IMR-90 (cell line): Measurements from ENCODE around the gene GABPB1. TPM values are rescaled to one million over a fixed set of nuclear protein-coding genes. Genes with fewer than 3 reads are reported as not detected.

Experiments used
- ATAC-seq: fragments of 200-7000 bp; cut with Tn5 transposase; 2 replicates; pipeline ENCODE4 v1.9.1; 2020; ENCODE audit warnings: low read depth, mild to moderate bottlenecking, moderate library complexity
- Bru-seq: library from RNA; stranded (reverse); fragments of 400-500 nt; gene quantifications from one replicate; lab custom pipeline; 2021; lab: Mats Ljungman, UMichigan
- BruChase-seq, 2 experiments: library from RNA; stranded (reverse); fragments of 400-500 nt; gene quantifications; one replicate each; lab custom pipeline; 2021; lab: Mats Ljungman, UMichigan
- BruUV-seq: library from RNA; stranded (reverse); fragments of 400-500 nt; replicated peaks from 2 replicates; lab custom pipeline; 2021; lab: Mats Ljungman, UMichigan
- CTCF ChIA-PET: fragments of 300-600 bp; formaldehyde crosslinking; extraction: SDS; loops from one replicate; lab custom pipeline; 2021; ENCODE audit warnings: antibody characterized with exemption; lab: Yijun Ruan, JAX
- POLR2A ChIA-PET: fragments of 300-600 bp; sonication (Branson Sonifier 250); formaldehyde crosslinking; loops from one replicate; lab custom pipeline; 2022; ENCODE audit warnings: antibody characterized with exemption; ENCODE audit not compliant: unreplicated experiment; lab: Charles Lee
- DNase-seq: peaks from one replicate; pipeline ENCODE4 v3.0.0; 2013
- H2AFZ ChIP-seq: replicated peaks from 2 replicates; pipeline ENCODE3; 2013; ENCODE audit warnings: low read length, mild to moderate bottlenecking; ENCODE audit not compliant: poor library complexity
- H2AK5ac ChIP-seq: 2 replicates; pipeline ENCODE4 v1.6.1; 2013; ENCODE audit warnings: low read depth, low read length, inconsistent platforms
- H2AK9ac ChIP-seq: replicated peaks from 2 replicates; pipeline ENCODE3; 2013; ENCODE audit warnings: mild to moderate bottlenecking, low read depth, low read length, moderate library complexity; ENCODE audit not compliant: poor library complexity
- H2BK120ac ChIP-seq: 2 replicates; pipeline ENCODE4 v1.6.1; 2013; ENCODE audit warnings: low read depth, low read length, inconsistent platforms
- H2BK15ac ChIP-seq: 3 replicates; pipeline ENCODE4 v1.6.1; 2013; ENCODE audit warnings: low read depth, low read length, inconsistent platforms
- H2BK20ac ChIP-seq: 2 replicates; pipeline ENCODE4 v1.6.1; 2013; ENCODE audit warnings: low read depth, mild to moderate bottlenecking, inconsistent platforms, low read length, moderate library complexity
- H2BK5ac ChIP-seq: 2 replicates; pipeline ENCODE4 v1.6.1; 2013; ENCODE audit warnings: mild to moderate bottlenecking, low read depth, low read length, inconsistent platforms; ENCODE audit not compliant: poor library complexity, severe bottlenecking
- H3K14ac ChIP-seq: replicated peaks from 2 replicates; pipeline ENCODE4 v1.6.1; 2013; ENCODE audit warnings: low read depth, low read length, inconsistent platforms
- H3K18ac ChIP-seq: 2 replicates; pipeline ENCODE4 v1.6.1; 2013; ENCODE audit warnings: low read depth, low read length, control low read depth
- H3K23ac ChIP-seq: 2 replicates; pipeline ENCODE4 v1.6.1; 2013; ENCODE audit warnings: low read depth, low read length, inconsistent platforms
- H3K27ac ChIP-seq: 2 replicates; pipeline ENCODE4 v1.5.1; 2013; ENCODE audit warnings: mild to moderate bottlenecking, control low read depth, low read length; ENCODE audit not compliant: insufficient read depth
- H3K27me3 ChIP-seq: 2 replicates; pipeline ENCODE4 v1.6.1; 2013; ENCODE audit warnings: low read length; ENCODE audit not compliant: control insufficient read depth, insufficient read depth
- H3K36me3 ChIP-seq: 2 replicates; pipeline ENCODE4 v1.6.1; 2013; ENCODE audit warnings: low read length, mixed read lengths; ENCODE audit not compliant: control insufficient read depth, insufficient read depth
- H3K4ac ChIP-seq: 2 replicates; pipeline ENCODE4 v1.6.1; 2013; ENCODE audit warnings: low read depth, low read length, inconsistent platforms
- H3K4me1 ChIP-seq: 2 replicates; pipeline ENCODE4 v1.6.1; 2013; ENCODE audit warnings: low read length, mixed read lengths; ENCODE audit not compliant: control insufficient read depth, insufficient read depth
- H3K4me2 ChIP-seq: 2 replicates; pipeline ENCODE4 v1.6.1; 2013; ENCODE audit warnings: low read depth, mild to moderate bottlenecking, control low read depth, low read length, moderate library complexity
- H3K4me3 ChIP-seq: 2 replicates; pipeline ENCODE4 v1.5.1; 2013; ENCODE audit warnings: low read depth, mild to moderate bottlenecking, control low read depth, low read length, moderate library complexity; ENCODE audit not compliant: insufficient read depth
- H3K56ac ChIP-seq: 2 replicates; pipeline ENCODE4 v1.6.1; 2013; ENCODE audit warnings: low read length, inconsistent platforms; ENCODE audit not compliant: insufficient read depth; ENCODE audit errors: extremely low read depth
- H3K79me1 ChIP-seq, 2 experiments: 2 replicates each; pipeline ENCODE4 v1.6.1; 2013; ENCODE audit warnings: low read length in 2 of 2, inconsistent platforms in 1 of 2, low read depth in 1 of 2
- H3K9ac ChIP-seq: 2 replicates; pipeline ENCODE4 v1.6.1; 2013; ENCODE audit warnings: low read depth, low read length, control low read depth
- H3K9me1 ChIP-seq: 2 replicates; pipeline ENCODE4 v1.6.1; 2013; ENCODE audit warnings: low read length, inconsistent platforms; ENCODE audit not compliant: insufficient read depth
- H3K9me3 ChIP-seq: 2 replicates; pipeline ENCODE4 v1.6.1; 2013; ENCODE audit warnings: low read length; ENCODE audit not compliant: control insufficient read depth, insufficient read depth
- H4K20me1 ChIP-seq: 2 replicates; pipeline ENCODE4 v1.6.1; 2013; ENCODE audit warnings: low read length, inconsistent platforms; ENCODE audit not compliant: insufficient read depth
- H4K5ac ChIP-seq: 2 replicates; pipeline ENCODE4 v1.6.1; 2013; ENCODE audit warnings: mild to moderate bottlenecking, low read depth, low read length, control low read depth
- H4K8ac ChIP-seq, 2 experiments: 2 replicates each; pipeline ENCODE4 v1.6.1; 2013; ENCODE audit warnings: low read depth in 2 of 2, low read length in 2 of 2, control low read depth in 1 of 2, inconsistent platforms in 1 of 2
- H4K91ac ChIP-seq: 2 replicates; pipeline ENCODE4 v1.6.1; 2013; ENCODE audit warnings: low read depth, low read length, inconsistent platforms; ENCODE audit not compliant: insufficient read depth
- BHLHE40 ChIP-seq: fragments of 150-350 bp; IDR thresholded peaks from 2 replicates; pipeline ENCODE4 v1.6.1; 2016; ENCODE audit warnings: mild to moderate bottlenecking, low read depth, low read length
- CEBPB ChIP-seq: IDR thresholded peaks from 2 replicates; pipeline ENCODE4 v1.6.1; 2012; ENCODE audit warnings: low read depth, low read length, improper control_type of control experiment
- FOS ChIP-seq: fragments of 150-350 bp; IDR thresholded peaks from 2 replicates; pipeline ENCODE4 v1.6.1; 2016; ENCODE audit warnings: low read depth, low read length
- MAZ ChIP-seq: IDR thresholded peaks from 2 replicates; pipeline ENCODE4 v1.6.1; 2012; ENCODE audit warnings: low read depth, mild to moderate bottlenecking, low read length, improper control_type of control experiment, moderate library complexity, borderline replicate concordance
- POLR2A ChIP-seq: IDR thresholded peaks from 2 replicates; pipeline ENCODE4 v1.6.1; 2012; ENCODE audit warnings: mild to moderate bottlenecking, low read depth, low read length
- RAD21 ChIP-seq: IDR thresholded peaks from 2 replicates; pipeline ENCODE4 v1.6.1; 2012; ENCODE audit warnings: low read length, improper control_type of control experiment
- RFX5 ChIP-seq: IDR thresholded peaks from 2 replicates; pipeline ENCODE4 v1.8.0; 2012; ENCODE audit warnings: low read depth, mild to moderate bottlenecking, low read length, moderate library complexity
- SMC3 ChIP-seq: fragments of 150-350 bp; IDR thresholded peaks from 2 replicates; pipeline ENCODE4 v1.6.1; 2016; ENCODE audit warnings: low read depth, mild to moderate bottlenecking, antibody characterized with exemption, low read length, moderate library complexity
- WGBS, 2 experiments: methylation state at CpG; one replicate each; pipeline versions ENCODE4 v1.1.5 to v1.1.7; 2013; ENCODE audit warnings: missing lambda C conversion rate in 2 of 2; ENCODE audit not compliant: insufficient read length in 1 of 2; ENCODE audit errors: extremely low coverage in 2 of 2; 5-methylcytosine and 5-hydroxymethylcytosine counted together
- dilution Hi-C: fragments of 300-500 bp; cut with HindIII; formaldehyde crosslinking; loops from one replicate; pipeline ENCODE4 v1.14.3; 2018; ENCODE audit warnings: low sequenced_read_pairs; ENCODE audit not compliant: unreplicated experiment
- in situ Hi-C: fragments of 300-500 bp; cut with MboI; formaldehyde crosslinking; loops from 3 replicates; pipeline ENCODE4 v1.14.3; 2019; ENCODE audit warnings: low sequenced_read_pairs, inconsistent platforms, mixed read lengths
- intact Hi-C: fragments of 100-400 bp; cut with micrococcal nuclease; formaldehyde crosslinking; loops from 2 replicates; pipeline ENCODE4 v1.10.0; 2022
- long read RNA-seq: library from polyadenylated mRNA; unstranded; transcript quantifications from one replicate; pipeline ENCODE4 v2.0.0, GENCODE V29; 2021; ENCODE audit not compliant: unreplicated experiment
- polyA plus RNA-seq, 3 experiments: library from polyadenylated mRNA; depleted of rRNA; stranded (reverse); fragments of >200 nt; gene quantifications; 2 replicates each; pipeline ENCODE4 v1.2.3, GENCODE V29; 2012; ENCODE audit warnings: low replicate concordance in 1 of 3
- total RNA-seq: library from RNA; depleted of rRNA; stranded (reverse); fragments of >200 nt; gene quantifications from 2 replicates; pipeline ENCODE4 v1.2.3, GENCODE V29; 2012; rRNA removed
- TF ChIP-seq, protein P1 (sequence below): fragments of 150-350 bp; IDR thresholded peaks from 2 replicates; pipeline ENCODE4 v1.6.1; 2017; ENCODE audit warnings: mild to moderate bottlenecking, antibody characterized with exemption, low read length, low read depth
- TF ChIP-seq, protein P2 (sequence below): conservative IDR thresholded peaks from 2 replicates; pipeline ENCODE4 v1.5.1; 2012; ENCODE audit warnings: mild to moderate bottlenecking, low read depth, low read length, improper control_type of control experiment
- TF ChIP-seq, protein P3 (sequence below): fragments of 150-350 bp; IDR thresholded peaks from 2 replicates; pipeline ENCODE4 v1.6.1; 2016; ENCODE audit warnings: low read depth, mild to moderate bottlenecking, low read length, moderate library complexity, borderline replicate concordance

The GABPB1 gene
- total RNA-seq: 76.4 and 89.3 TPM in 2 replicates
- 23.4 and 26.3 TPM in 2 replicates for polyA plus RNA-seq (2012; rRNA removed)
- polyA plus RNA-seq (2012; cell fraction: cytosol; rRNA removed): 13.2 and 13.8 TPM in 2 replicates
- polyA plus RNA-seq (2012; cell fraction: nucleus; rRNA removed; ENCODE audit: low replicate concordance): 9.3 and 17.9 TPM in 2 replicates
- percentile 74 among the genes with signal in this experiment for Bru-seq, nascent RNA
- percentile 65 among the genes with signal in this experiment for BruChase-seq, experiment 1, labeled RNA remaining after a 6-hour chase
- percentile 59 among the genes with signal in this experiment for BruChase-seq, experiment 2, labeled RNA remaining after a 2-hour chase
- long read RNA-seq, full-length matches to known transcripts: 14 of 27 reads
- long read RNA-seq, partial matches to known transcripts: 2 of 27 reads
- long read RNA-seq, other reads (novel, unspliced or antisense): 11 of 27 reads

DNA sequence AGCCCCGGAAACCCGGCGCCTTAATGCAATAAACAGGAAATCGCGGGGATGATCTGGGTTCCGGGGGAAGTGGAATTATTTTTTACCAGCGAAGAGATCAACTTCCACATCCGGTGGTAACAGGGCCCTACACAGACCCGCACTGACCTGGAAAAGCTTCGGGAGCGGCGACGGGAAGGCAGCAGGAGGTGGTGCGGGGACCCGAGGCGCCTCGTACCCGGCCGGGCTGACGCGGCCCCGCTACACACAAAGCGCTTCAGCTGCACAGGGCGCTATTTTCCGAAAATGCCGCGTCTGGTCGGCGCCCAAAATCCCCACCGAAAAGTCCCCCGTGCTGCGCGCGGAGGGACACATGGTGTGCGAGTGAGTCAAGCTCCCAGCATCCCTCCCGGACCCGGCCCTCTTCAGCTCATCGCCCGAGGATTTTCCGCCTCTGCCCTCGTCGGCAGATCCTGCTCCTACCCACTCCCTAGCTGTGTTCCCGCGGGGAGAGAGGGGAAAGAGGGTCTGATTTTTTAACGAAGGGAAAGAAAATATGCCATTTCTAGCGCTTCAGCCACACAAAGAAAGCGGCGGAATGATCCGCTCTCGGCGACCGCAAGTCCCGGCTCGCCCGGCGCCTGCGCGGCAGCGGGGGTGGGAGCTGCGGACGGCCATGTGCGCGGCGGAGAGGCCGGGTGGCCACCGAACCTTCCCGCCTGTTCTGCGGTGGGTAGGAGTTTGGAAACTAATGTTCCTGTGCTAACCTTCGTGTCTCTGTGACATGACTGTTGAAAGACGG lies at the start of gene GABPB1:
Gene GABPB1, minus strand, starts transcription at position 361 of the 781 bp plus-strand sequence. CDS start 45,400 bp downstream, outside the sequence.
- Histone ChIP-seq H4K91ac (peak within 1 kb of the TSS; percentile 100), H2BK20ac (peak within 1 kb of the TSS; percentile 69), H3K4me2 (peak within 1 kb of the TSS; percentile 74), H3K4ac (peak within 1 kb of the TSS; percentile 99), H3K56ac (peak within 1 kb of the TSS; percentile 100), H3K4me3 (peak within 1 kb of the TSS; percentile 60), H3K18ac (peak within 1 kb of the TSS; percentile 98), H2BK120ac (peak within 1 kb of the TSS; percentile 98), H3K9ac (peak within 1 kb of the TSS; percentile 99), H4K20me1 (peaks cover 29% of the 10 kb centered on the region), H2BK5ac (peak within 1 kb of the TSS; percentile 99), H3K9me1 (peaks cover 12% of the 10 kb centered on the region), H3K27me3 (no peaks in the 10 kb centered on the region), H3K14ac (peak within 1 kb of the TSS; percentile 100), H3K36me3 (no peaks in the 10 kb centered on the region), H2AFZ (peak within 1 kb of the TSS; percentile 99), H2AK5ac (peak within 1 kb of the TSS; percentile 99), H3K4me1 (no peaks in the 10 kb centered on the region; the same call in 1 of the 2 replicates), H3K9me3 (no peaks in the 10 kb centered on the region), H3K23ac (peak within 1 kb of the TSS; percentile 99), H3K79me1 (peaks cover 19 to 49% of the 10 kb centered on the region in 2 experiments), H3K27ac (peak within 1 kb of the TSS; percentile 98), H2AK9ac (peak within 1 kb of the TSS; percentile 99), H4K8ac (peak within 1 kb of the TSS; percentile 93 to 100), H2BK15ac (peak within 1 kb of the TSS; percentile 94), H4K5ac (peak within 1 kb of the TSS; percentile 98)
- ATAC-seq (peak; percentile 66), DNase-seq (peak; percentile 94)
- intact Hi-C loops (loop anchor here (1.0 to 10.0 kb wide), 4 partner anchors 69 to 1520 kb away; partner anchors contain the start of genes AP4E1 and USP8), in situ Hi-C loops (no loop called here), dilution Hi-C loops (no loop called here)
- whole genome bisulfite sequencing, 2 experiments: 1% methylated on average over 44 of the region's 70 CpGs; no CpG with 5 or more reads in 1 of the 2 experiments
- ChIA-PET CTCF (no interaction called here), POLR2A (interaction anchor here (0.7 to 0.8 kb wide), 2 partner anchors 18 kb away, joined by 3 read pairs; no protein-coding TSS in a partner anchor)
- no TSS peak for BruUV-seq
- TF ChIP-seq MAZ: no peak; the same call in none of the 2 replicates
- TF ChIP-seq RFX5: no peak
- TF ChIP-seq CEBPB: no peak
- TF ChIP-seq, protein P1, sequence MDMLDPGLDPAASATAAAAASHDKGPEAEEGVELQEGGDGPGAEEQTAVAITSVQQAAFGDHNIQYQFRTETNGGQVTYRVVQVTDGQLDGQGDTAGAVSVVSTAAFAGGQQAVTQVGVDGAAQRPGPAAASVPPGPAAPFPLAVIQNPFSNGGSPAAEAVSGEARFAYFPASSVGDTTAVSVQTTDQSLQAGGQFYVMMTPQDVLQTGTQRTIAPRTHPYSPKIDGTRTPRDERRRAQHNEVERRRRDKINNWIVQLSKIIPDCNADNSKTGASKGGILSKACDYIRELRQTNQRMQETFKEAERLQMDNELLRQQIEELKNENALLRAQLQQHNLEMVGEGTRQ: peak; percentile 21; the same call in 1 of the 2 replicates
- no peak for TF ChIP-seq FOS
- TF ChIP-seq, protein P2, sequence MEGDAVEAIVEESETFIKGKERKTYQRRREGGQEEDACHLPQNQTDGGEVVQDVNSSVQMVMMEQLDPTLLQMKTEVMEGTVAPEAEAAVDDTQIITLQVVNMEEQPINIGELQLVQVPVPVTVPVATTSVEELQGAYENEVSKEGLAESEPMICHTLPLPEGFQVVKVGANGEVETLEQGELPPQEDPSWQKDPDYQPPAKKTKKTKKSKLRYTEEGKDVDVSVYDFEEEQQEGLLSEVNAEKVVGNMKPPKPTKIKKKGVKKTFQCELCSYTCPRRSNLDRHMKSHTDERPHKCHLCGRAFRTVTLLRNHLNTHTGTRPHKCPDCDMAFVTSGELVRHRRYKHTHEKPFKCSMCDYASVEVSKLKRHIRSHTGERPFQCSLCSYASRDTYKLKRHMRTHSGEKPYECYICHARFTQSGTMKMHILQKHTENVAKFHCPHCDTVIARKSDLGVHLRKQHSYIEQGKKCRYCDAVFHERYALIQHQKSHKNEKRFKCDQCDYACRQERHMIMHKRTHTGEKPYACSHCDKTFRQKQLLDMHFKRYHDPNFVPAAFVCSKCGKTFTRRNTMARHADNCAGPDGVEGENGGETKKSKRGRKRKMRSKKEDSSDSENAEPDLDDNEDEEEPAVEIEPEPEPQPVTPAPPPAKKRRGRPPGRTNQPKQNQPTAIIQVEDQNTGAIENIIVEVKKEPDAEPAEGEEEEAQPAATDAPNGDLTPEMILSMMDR: no peak
- TF ChIP-seq POLR2A: peak; percentile 90; the same call in 1 of the 2 replicates
- TF ChIP-seq BHLHE40: peak; percentile 32; the same call in 1 of the 2 replicates
- TF ChIP-seq, protein P3, sequence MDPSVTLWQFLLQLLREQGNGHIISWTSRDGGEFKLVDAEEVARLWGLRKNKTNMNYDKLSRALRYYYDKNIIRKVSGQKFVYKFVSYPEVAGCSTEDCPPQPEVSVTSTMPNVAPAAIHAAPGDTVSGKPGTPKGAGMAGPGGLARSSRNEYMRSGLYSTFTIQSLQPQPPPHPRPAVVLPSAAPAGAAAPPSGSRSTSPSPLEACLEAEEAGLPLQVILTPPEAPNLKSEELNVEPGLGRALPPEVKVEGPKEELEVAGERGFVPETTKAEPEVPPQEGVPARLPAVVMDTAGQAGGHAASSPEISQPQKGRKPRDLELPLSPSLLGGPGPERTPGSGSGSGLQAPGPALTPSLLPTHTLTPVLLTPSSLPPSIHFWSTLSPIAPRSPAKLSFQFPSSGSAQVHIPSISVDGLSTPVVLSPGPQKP: no peak
- TF ChIP-seq RAD21: no peak
- TF ChIP-seq SMC3: no peak
